Hepatocyte (in vitro differentiated cells): Measurements from ENCODE around the gene KCNE4. TPM values are rescaled to one million over a fixed set of nuclear protein-coding genes. Genes with fewer than 3 reads are reported as not detected.

Experiments used
- DNase-seq: peaks from one replicate; pipeline ENCODE4 v3.0.0-alpha.2; 2016; ENCODE audit warnings: low spot score
- H2AFZ ChIP-seq: fragments of 200-600 bp; sonication (generic); 2 replicates; pipeline ENCODE4 v1.6.0; 2016; ENCODE audit warnings: antibody characterized with exemption, mild to moderate bottlenecking
- H3K27ac ChIP-seq: fragments of 200-600 bp; sonication (generic); 2 replicates; pipeline ENCODE4 v1.5.1; 2016; ENCODE audit warnings: mild to moderate bottlenecking
- H3K27me3 ChIP-seq: fragments of 200-600 bp; sonication (generic); 2 replicates; pipeline ENCODE4 v1.6.1; 2016
- H3K36me3 ChIP-seq: fragments of 200-600 bp; sonication (generic); replicated peaks from 2 replicates; pipeline ENCODE4 v1.5.1; 2016; ENCODE audit warnings: low read depth; ENCODE audit not compliant: insufficient read depth
- H3K4me1 ChIP-seq: fragments of 200-600 bp; sonication (generic); 2 replicates; pipeline ENCODE4 v1.5.1; 2016; ENCODE audit warnings: mild to moderate bottlenecking, moderate library complexity; ENCODE audit not compliant: insufficient read depth
- H3K4me2 ChIP-seq: fragments of 200-600 bp; sonication (generic); 2 replicates; pipeline ENCODE4 v1.6.0; 2016
- H3K4me3 ChIP-seq: fragments of 200-600 bp; sonication (generic); 2 replicates; pipeline ENCODE4 v1.5.1; 2016; ENCODE audit warnings: mild to moderate bottlenecking
- H3K79me2 ChIP-seq: fragments of 200-600 bp; sonication (generic); 2 replicates; pipeline ENCODE4 v1.6.0; 2017; ENCODE audit warnings: mild to moderate bottlenecking
- H3K9me2 ChIP-seq: fragments of 200-600 bp; sonication (generic); replicated peaks from 2 replicates; pipeline ENCODE4 v1.6.0; 2017; ENCODE audit warnings: mild to moderate bottlenecking; ENCODE audit not compliant: insufficient read depth
- H3K9me3 ChIP-seq: fragments of 200-600 bp; sonication (generic); 2 replicates; pipeline ENCODE4 v1.5.1; 2016; ENCODE audit warnings: low read depth, mild to moderate bottlenecking
- H4K20me1 ChIP-seq: fragments of 200-600 bp; sonication (generic); 2 replicates; pipeline ENCODE4 v1.6.0; 2016; ENCODE audit warnings: mild to moderate bottlenecking; ENCODE audit not compliant: insufficient read depth, poor library complexity, severe bottlenecking
- CTCF ChIP-seq: fragments of 200-600 bp; sonication (generic); IDR thresholded peaks from 2 replicates; pipeline ENCODE4 v1.5.1; 2016; ENCODE audit warnings: antibody characterized with exemption, mild to moderate bottlenecking; ENCODE audit not compliant: poor library complexity
- EZH2 ChIP-seq: fragments of 200-600 bp; sonication (generic); IDR thresholded peaks from 2 replicates; pipeline ENCODE4 v1.6.1; 2016; ENCODE audit warnings: antibody characterized with exemption, mild to moderate bottlenecking, borderline replicate concordance
- EZH2phosphoT487 ChIP-seq: fragments of 200-600 bp; sonication (generic); IDR thresholded peaks from one replicate; pipeline ENCODE4 v1.6.1; 2018; ENCODE audit warnings: antibody characterized with exemption, mild to moderate bottlenecking, low read depth, moderate library complexity; ENCODE audit not compliant: unreplicated experiment, severe bottlenecking
- WGBS: methylation state at CpG from one replicate; pipeline ENCODE4 v1.1.6; 2016; ENCODE audit warnings: low lambda C conversion rate; ENCODE audit errors: missing lambda C conversion rate; 5-methylcytosine and 5-hydroxymethylcytosine counted together
- polyA plus RNA-seq: library from polyadenylated mRNA; unstranded; fragments of >200 nt; fragmentation: Nextera tagmentation; extraction: Ambion mirVana; gene quantifications from 2 replicates; pipeline ENCODE4 v1.2.1, GENCODE V29; 2016
- total RNA-seq: library from RNA; depleted of rRNA; stranded (reverse); fragments of >200 nt; gene quantifications from 2 replicates; pipeline ENCODE4 v1.2.3, GENCODE V29; 2014

The KCNE4 gene
- total and polyA plus RNA-seq, 2 experiments from 2014 or later: 51.4 to 54.6 TPM

DNA sequence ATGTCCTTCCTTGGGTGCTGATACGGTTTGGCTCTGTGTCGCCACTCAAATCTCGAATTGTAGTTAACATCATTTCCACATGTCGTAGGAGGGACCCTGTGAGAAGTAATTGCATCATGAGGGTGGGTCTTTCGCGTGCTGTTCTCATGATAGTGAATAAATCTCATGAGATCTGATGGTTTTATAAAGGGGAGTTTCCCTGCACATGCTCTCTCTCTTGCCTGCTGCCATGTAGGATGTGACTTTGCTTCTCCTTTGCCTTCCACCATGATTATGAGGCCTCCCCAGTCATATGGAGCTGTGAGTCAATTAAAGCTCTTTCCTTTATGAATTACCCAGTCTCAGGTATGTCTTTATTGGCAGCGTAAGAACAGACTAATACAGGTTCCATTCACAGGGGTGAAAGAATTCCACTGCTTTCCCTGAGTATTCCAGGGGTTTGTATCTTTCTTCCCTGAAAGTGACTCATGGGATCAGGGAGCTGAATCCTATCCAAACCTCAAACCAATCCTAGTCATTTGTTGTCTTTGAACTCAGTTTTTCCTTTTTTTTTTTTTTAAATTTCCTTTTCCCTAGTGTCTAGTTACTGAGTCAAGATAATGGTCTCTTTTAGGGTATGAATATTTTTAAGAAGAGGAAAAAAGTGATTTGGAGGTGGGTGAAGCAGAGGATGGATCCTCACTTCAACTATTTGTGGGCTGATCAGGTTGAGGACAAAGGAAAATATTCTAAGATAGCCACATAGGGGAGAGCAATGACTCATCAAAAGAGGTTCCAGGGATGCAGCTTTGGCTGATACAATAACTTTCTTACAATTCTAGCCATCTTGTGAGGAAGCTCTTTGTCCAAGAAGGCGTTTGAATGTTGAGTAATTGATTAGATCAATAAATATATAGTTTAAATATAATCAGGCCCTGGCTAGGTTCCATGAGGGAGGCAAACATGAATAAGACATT, 19.5 kb upstream of the KCNE4 start:
- Histone ChIP-seq H3K4me3 (no peak overlapping the region), H3K9me3 (peaks cover 6% of the 10 kb centered on the region), H4K20me1 (no peaks in the 10 kb centered on the region), H3K9me2 (no peaks in the 10 kb centered on the region), H3K27ac (no peak overlapping the region), H3K36me3 (no peaks in the 10 kb centered on the region), H3K79me2 (no peaks in the 10 kb centered on the region), H2AFZ (no peak overlapping the region), H3K4me2 (no peak overlapping the region), H3K4me1 (peaks cover 13% of the 10 kb centered on the region), H3K27me3 (no peaks in the 10 kb centered on the region)
- WGBS: 82% methylated on average over 8 of the region's 8 CpGs
- DNase-seq: no peak
- no peak for TF ChIP-seq EZH2
- no peak for TF ChIP-seq CTCF
- TF ChIP-seq EZH2phosphoT487: no peak

DNA sequence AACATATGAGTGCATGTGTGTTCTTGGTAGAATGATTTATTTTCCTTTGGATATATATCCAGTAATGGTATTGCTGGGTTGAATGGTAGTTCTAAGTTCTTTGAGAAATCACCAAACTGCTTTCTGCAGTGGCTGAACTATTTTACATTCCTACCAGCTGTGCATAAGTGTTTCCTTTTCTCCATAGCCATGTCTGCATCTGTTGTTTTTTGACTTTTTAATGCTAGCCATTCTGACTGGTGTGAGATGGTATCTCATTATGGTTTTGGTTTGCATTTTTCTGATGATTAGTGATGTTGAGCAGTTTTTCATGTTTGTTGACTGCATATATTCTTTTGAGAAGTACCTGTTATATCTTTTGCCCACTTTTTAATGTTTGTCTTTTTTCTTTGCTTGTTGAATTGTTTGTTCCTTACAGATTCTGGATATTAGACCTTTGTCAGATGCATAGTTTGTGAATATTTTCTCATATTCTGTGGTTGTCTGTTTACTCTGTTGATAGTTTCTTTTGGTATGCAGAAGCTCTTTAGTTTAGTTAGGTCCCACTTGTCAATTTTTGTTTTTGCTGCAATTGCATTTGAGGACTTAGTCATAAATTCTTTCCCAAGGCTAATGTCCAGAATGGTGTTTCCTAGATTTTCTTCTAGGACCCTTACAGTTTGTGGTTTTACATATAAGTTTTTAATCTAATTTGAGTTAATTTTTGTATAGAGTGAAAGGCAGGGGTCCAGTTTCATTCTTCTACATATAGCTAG, 17.6 kb upstream of the KCNE4 start:
- Histone ChIP-seq H3K9me2 (no peaks in the 10 kb centered on the region), H3K27ac (no peak overlapping the region), H3K36me3 (no peaks in the 10 kb centered on the region), H2AFZ (no peak overlapping the region), H3K27me3 (no peaks in the 10 kb centered on the region), H4K20me1 (no peaks in the 10 kb centered on the region), H3K79me2 (no peaks in the 10 kb centered on the region), H3K4me1 (peaks cover 13% of the 10 kb centered on the region), H3K4me2 (no peak overlapping the region), H3K9me3 (peaks cover 6% of the 10 kb centered on the region), H3K4me3 (no peak overlapping the region)
- no peak for TF ChIP-seq CTCF
- no peak for TF ChIP-seq EZH2phosphoT487
- TF ChIP-seq EZH2: no peak
- DNase-seq: no peak

GRCh38 chr2:223036790-223037444, 15.1 kb upstream of the KCNE4 start:
- WGBS: 52% methylated on average over 3 of the region's 3 CpGs

More at GRCh38 chr2:223036790-223037444, 15.1 kb upstream of the KCNE4 start:
- TF ChIP-seq CTCF: no peak
- no peak for TF ChIP-seq EZH2phosphoT487
- TF ChIP-seq EZH2: no peak
- H3K79me2 ChIP-seq: no peaks in the 10 kb centered on the region
- no peak for DNase-seq
- peaks cover 22% of the 10 kb centered on the region for H3K4me1 ChIP-seq
- H3K4me3 ChIP-seq: no peak overlapping the region
- H3K9me2 ChIP-seq: no peaks in the 10 kb centered on the region
- no peak overlapping the region for H3K4me2 ChIP-seq
- H3K27ac ChIP-seq: no peak overlapping the region
- no peak overlapping the region for H2AFZ ChIP-seq
- no peaks in the 10 kb centered on the region for H4K20me1 ChIP-seq
- H3K9me3 ChIP-seq: peaks cover 5% of the 10 kb centered on the region
- no peaks in the 10 kb centered on the region for H3K27me3 ChIP-seq
- H3K36me3 ChIP-seq: no peaks in the 10 kb centered on the region
